ENCODE data around the gene TRAPPC3L.
"Not testable (repeated sequence)": the region's sequence is repeated elsewhere in the genome, so short reads cannot be mapped to it uniquely, and the experiment has no call there.

Gene TRAPPC3L

DNA sequence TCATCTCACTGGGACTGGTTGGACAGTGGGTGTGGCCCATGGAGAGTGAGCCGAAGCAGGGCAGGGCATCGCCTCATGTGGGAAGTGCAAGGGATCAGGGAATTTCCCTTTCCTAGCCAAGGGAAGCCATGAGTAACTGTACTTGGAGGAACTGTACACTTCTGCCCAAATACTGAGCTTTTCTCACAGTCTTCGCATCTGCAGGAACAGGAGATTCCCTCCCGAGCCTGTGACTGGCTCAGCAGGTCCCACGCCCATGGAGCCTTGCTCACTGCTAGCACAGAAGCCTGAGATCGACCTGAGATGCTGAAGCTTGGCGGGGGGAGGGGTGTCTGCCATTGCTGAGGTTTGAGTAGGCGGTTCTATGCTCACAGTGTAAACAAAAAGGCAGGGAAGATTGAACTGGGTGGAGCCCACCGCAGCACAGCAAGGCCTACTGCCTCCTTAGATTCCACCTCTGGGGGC, 44.5 kb downstream of the TRAPPC3L start:
- no peak overlapping the region for H3K9ac ChIP-seq (ENCODE audit: insufficient read length)
- H3K4me3 ChIP-seq, result no peak overlapping the region
- no peaks in the 10 kb centered on the region for H3K9me3 ChIP-seq (ENCODE audit: low read depth, low read length)
- TF ChIP-seq FOXP2 (optimal IDR thresholded peaks at IDR 0.05; ENCODE audit: control extremely low read depth, extremely low read length, insufficient read depth) (no peak), POLR2AphosphoS5 (IDR thresholded peaks at IDR 0.05; ENCODE audit: borderline replicate concordance, low read depth, low read length) (no peak), EZH2 (IDR thresholded peaks at IDR 0.05) (no peak)
- no peaks in the 10 kb centered on the region for H3K36me3 ChIP-seq (ENCODE audit: insufficient read depth, low read length)
- H3K27ac ChIP-seq, result no peak overlapping the region
- DNase-seq (ENCODE audit: low read depth, low spot score), result no peak

DNA sequence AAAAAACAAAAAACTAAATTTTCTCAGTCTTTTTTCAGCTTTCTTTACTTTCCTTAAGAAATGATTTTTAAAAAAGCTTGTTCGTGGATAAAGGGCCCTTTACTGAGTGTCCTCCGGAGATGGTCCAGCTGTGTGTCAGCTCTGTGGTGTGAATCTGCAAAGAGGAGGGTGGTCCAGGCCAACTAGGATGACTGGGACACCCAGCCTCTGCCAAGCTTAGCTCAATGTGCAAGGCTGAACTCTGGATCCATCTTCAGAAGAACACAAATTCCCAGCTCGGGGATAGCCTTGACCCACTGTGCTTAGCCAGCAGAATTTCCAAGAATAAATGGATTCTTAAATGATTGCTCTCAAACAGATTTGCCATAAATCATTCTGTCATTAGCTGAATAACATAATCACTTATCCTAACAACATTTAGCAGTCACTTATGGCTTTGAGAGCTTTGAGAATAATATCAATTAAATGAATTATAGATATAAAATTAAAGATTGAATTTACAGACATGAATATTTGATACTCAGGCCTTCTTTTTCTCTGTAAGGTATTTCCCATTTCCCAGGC, 48.3 kb downstream of the TRAPPC3L start:
- Histone ChIP-seq H3K27ac (no peak overlapping the region), H3K4me3 (no peak overlapping the region), H3K36me3 (ENCODE audit: insufficient read depth, low read length) (no peaks in the 10 kb centered on the region), H3K9ac (ENCODE audit: insufficient read length) (no peak overlapping the region), H3K9me3 (ENCODE audit: low read depth, low read length) (no peaks in the 10 kb centered on the region)
- TF ChIP-seq EZH2 (IDR thresholded peaks at IDR 0.05) (no peak), POLR2AphosphoS5 (IDR thresholded peaks at IDR 0.05; ENCODE audit: borderline replicate concordance, low read depth, low read length) (no peak), FOXP2 (optimal IDR thresholded peaks at IDR 0.05; ENCODE audit: control extremely low read depth, extremely low read length, insufficient read depth) (no peak)
- no peak for DNase-seq (ENCODE audit: low read depth, low spot score)

DNA sequence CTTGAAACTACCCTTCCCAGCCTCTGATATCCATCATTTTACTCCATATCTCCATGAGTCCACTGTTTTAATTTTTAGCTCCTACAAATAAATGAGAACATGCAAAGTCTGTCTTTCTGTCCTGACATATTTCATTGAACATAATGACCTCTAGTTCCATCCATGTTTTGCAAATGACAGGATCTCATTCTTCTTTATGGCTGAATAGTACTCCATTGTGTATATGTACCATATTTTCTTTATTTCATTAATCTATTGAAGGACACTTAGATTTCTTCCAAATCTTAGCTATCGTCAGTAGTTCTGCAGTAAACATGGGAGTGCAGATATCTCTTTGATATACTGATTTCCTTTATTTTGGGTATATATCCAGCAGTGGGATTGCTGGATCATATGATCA, 50.3 kb downstream of the TRAPPC3L start:
- not testable (repeated sequence) for H3K9me3 ChIP-seq (ENCODE audit: low read depth, low read length); H3K27ac ChIP-seq; DNase-seq (ENCODE audit: low read depth, low spot score); H3K9ac ChIP-seq (ENCODE audit: insufficient read length); H3K36me3 ChIP-seq (ENCODE audit: insufficient read depth, low read length); H3K4me3 ChIP-seq

- no peak for DNase-seq (ENCODE audit: low read depth, low spot score)
- Histone ChIP-seq H3K36me3 (ENCODE audit: insufficient read depth, low read length) (no peaks in the 10 kb centered on the region), H3K9me3 (ENCODE audit: low read depth, low read length) (no peaks in the 10 kb centered on the region), H3K27ac (no peak overlapping the region), H3K9ac (ENCODE audit: insufficient read length) (no peak overlapping the region), H3K4me3 (no peak overlapping the region)
- no peak for TF ChIP-seq EZH2 (IDR thresholded peaks at IDR 0.05)
- TF ChIP-seq POLR2AphosphoS5 (IDR thresholded peaks at IDR 0.05; ENCODE audit: borderline replicate concordance, low read depth, low read length), result no peak
- TF ChIP-seq FOXP2 (optimal IDR thresholded peaks at IDR 0.05; ENCODE audit: control extremely low read depth, extremely low read length, insufficient read depth), result no peak
Observed at GRCh38 chr6:116492331-116493067, 53.0 kb downstream of the TRAPPC3L start.

DNA sequence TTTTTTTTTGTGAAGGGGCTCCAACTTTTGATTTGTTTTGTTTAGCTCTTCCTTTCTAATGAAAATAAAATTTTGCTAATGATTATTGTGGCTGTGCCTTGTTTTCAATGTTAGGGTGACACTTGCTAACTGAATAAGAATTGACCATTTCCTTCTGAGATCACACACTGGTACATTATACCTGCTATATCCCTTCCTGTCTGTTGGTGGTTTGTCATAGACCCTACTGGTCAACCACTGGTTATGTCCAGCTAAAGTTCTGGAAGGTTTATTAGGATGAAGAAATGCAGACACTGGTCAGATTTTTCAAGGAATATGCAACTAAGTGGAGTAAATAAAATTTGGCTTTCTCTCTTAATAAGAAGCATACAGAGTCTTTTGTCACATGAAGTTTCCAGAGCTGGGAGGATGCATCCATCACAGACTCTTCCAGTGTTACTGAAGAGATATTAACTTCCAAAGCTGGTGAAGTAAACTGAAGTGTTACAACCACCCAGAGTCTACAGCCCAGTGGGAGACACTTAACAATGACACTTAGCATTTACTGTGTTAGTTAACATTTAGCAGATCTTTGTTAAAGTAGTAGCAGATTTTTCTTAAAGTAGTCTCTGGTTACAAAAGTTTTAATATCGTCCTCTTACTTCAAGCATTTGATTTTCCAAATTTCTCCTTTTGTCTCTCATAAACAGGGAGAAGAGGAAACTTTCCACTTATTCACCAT, 53.7 kb downstream of the TRAPPC3L start:
- H3K27ac ChIP-seq, result no peak overlapping the region
- no peak overlapping the region for H3K9ac ChIP-seq (ENCODE audit: insufficient read length)
- no peak overlapping the region for H3K4me3 ChIP-seq
- no peaks in the 10 kb centered on the region for H3K9me3 ChIP-seq (ENCODE audit: low read depth, low read length)
- DNase-seq (ENCODE audit: low read depth, low spot score), result no peak
- H3K36me3 ChIP-seq (ENCODE audit: insufficient read depth, low read length), result no peaks in the 10 kb centered on the region
- no peak for TF ChIP-seq POLR2AphosphoS5 (IDR thresholded peaks at IDR 0.05; ENCODE audit: borderline replicate concordance, low read depth, low read length)
- no peak for TF ChIP-seq EZH2 (IDR thresholded peaks at IDR 0.05)
- no peak for TF ChIP-seq FOXP2 (optimal IDR thresholded peaks at IDR 0.05; ENCODE audit: control extremely low read depth, extremely low read length, insufficient read depth)

- DNase-seq (ENCODE audit: low read depth, low spot score), result no peak
Observed at GRCh38 chr6:116485559-116486184, 59.8 kb downstream of the TRAPPC3L start.

DNA sequence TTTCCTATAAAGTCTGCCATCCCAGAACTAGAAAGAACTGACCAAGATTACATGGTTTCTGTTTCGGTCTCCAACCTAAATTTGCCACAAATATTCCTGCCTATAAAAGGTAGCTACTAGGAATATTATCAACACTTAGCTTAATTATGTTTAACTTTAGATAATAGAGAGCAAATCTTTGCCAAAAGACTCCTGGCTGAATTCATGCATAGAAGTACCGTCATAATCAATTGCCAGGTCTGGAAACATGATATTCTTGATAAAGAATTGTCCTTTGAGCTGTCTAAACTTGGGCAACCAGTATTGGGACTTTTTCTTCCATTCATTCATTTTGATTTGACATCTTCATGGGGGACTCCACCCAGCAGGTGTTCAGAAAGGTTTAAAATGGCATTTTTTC, 61.9 kb downstream of the TRAPPC3L start:
- DNase-seq (ENCODE audit: low read depth, low spot score), result no peak
- no peaks in the 10 kb centered on the region for H3K9me3 ChIP-seq (ENCODE audit: low read depth, low read length)

More at GRCh38 chr6:116485559-116486184, 59.8 kb downstream of the TRAPPC3L start:
- TF ChIP-seq EZH2 (IDR thresholded peaks at IDR 0.05), result no peak
- TF ChIP-seq POLR2AphosphoS5 (IDR thresholded peaks at IDR 0.05; ENCODE audit: borderline replicate concordance, low read depth, low read length), result no peak
- TF ChIP-seq FOXP2 (optimal IDR thresholded peaks at IDR 0.05; ENCODE audit: control extremely low read depth, extremely low read length, insufficient read depth), result no peak
- no peak overlapping the region for H3K27ac ChIP-seq
- no peaks in the 10 kb centered on the region for H3K36me3 ChIP-seq (ENCODE audit: insufficient read depth, low read length)
- no peak overlapping the region for H3K9ac ChIP-seq (ENCODE audit: insufficient read length)
- no peaks in the 10 kb centered on the region for H3K9me3 ChIP-seq (ENCODE audit: low read depth, low read length)
- H3K4me3 ChIP-seq, result no peak overlapping the region

DNA sequence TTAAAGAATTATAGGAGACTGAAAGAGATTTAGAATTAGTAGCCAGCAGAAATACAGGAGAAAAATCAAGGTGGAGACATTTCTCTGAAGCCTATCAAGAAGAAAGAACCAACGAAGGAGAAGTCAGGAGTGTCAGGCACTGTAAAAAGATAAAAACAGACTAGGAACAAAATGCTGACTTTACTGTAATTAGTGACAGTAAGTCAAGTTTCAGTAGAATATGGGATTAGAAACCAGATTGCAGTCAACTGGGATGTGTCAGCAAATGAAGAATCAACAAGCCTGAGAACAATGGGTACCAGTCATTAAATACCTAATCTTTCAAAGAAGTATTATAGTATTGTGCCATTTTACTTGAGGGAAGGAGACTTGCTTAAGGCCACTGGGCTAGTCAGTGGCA, 62.7 kb downstream of the TRAPPC3L start:
- no peaks in the 10 kb centered on the region for H3K36me3 ChIP-seq (ENCODE audit: insufficient read depth, low read length)
- no peak overlapping the region for H3K9ac ChIP-seq (ENCODE audit: insufficient read length)
- no peak for DNase-seq (ENCODE audit: low read depth, low spot score)
- no peak overlapping the region for H3K27ac ChIP-seq
- no peak for TF ChIP-seq EZH2 (IDR thresholded peaks at IDR 0.05)
- TF ChIP-seq POLR2AphosphoS5 (IDR thresholded peaks at IDR 0.05; ENCODE audit: borderline replicate concordance, low read depth, low read length), result no peak
- no peak for TF ChIP-seq FOXP2 (optimal IDR thresholded peaks at IDR 0.05; ENCODE audit: control extremely low read depth, extremely low read length, insufficient read depth)
- H3K4me3 ChIP-seq, result no peak overlapping the region
- H3K9me3 ChIP-seq (ENCODE audit: low read depth, low read length), result no peaks in the 10 kb centered on the region

More for the DNA sequence above, 61.9 kb downstream of the TRAPPC3L start:
- Histone ChIP-seq H3K36me3 (ENCODE audit: insufficient read depth, low read length) (no peaks in the 10 kb centered on the region), H3K27ac (no peak overlapping the region), H3K4me3 (no peak overlapping the region), H3K9ac (ENCODE audit: insufficient read length) (no peak overlapping the region)
- TF ChIP-seq EZH2 (IDR thresholded peaks at IDR 0.05), result no peak
- TF ChIP-seq POLR2AphosphoS5 (IDR thresholded peaks at IDR 0.05; ENCODE audit: borderline replicate concordance, low read depth, low read length), result no peak
- no peak for TF ChIP-seq FOXP2 (optimal IDR thresholded peaks at IDR 0.05; ENCODE audit: control extremely low read depth, extremely low read length, insufficient read depth)

All from SK-N-MC (cell line).